HG03520 (cell line): ENCODE data around the gene MARS1.
"Not testable (repeated sequence)": the region's sequence is repeated elsewhere in the genome, so short reads cannot be mapped to it uniquely, and the experiment has no call there.

Experiments used
- ATAC-seq: cut with Tn5 transposase; IDR thresholded peaks from one replicate; pipeline ENCODE4 v1.9.1; 2021; ENCODE audit warnings: mild to moderate bottlenecking, moderate library complexity; ENCODE audit not compliant: unreplicated experiment

Gene MARS1

DNA sequence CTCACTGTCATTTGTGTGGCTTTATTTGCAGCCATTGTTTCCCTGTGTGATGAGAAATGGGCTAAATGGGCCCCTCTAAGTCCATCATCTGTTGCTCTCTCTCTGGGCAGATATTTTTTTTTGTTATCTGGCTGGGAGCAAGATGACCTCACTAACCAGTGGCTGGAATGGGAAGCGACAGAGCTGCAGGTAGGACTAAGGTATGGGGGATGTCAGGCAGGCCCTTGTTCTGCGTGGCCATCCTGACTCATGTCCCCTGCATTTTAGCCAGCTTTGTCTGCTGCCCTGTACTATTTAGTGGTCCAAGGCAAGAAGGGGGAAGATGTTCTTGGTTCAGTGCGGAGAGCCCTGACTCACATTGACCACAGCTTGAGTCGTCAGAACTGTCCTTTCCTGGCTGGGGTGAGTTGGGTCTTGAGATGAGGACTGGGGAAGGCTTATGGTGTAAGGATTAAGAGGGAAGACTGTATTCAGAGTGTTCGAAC lies 1.3 kb downstream of the MARS1 start:
- no peak for ATAC-seq

DNA sequence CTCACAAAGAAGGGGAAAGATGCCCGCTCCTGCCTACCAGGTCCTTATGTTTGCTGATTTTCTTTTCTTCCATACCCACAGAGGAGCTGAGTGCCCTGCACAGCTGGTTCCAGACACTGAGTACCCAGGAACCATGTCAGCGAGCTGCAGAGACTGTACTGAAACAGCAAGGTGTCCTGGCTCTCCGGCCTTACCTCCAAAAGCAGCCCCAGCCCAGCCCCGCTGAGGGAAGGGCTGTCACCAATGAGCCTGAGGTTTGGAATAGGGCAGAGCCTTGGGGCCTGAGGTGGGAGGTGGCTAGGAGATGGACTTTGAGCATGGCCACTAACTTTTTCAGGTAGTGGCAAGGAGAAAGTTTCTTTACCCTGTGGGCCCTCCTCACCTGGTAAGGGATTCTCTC lies 2.3 kb downstream of the MARS1 start:
- no peak for ATAC-seq

DNA sequence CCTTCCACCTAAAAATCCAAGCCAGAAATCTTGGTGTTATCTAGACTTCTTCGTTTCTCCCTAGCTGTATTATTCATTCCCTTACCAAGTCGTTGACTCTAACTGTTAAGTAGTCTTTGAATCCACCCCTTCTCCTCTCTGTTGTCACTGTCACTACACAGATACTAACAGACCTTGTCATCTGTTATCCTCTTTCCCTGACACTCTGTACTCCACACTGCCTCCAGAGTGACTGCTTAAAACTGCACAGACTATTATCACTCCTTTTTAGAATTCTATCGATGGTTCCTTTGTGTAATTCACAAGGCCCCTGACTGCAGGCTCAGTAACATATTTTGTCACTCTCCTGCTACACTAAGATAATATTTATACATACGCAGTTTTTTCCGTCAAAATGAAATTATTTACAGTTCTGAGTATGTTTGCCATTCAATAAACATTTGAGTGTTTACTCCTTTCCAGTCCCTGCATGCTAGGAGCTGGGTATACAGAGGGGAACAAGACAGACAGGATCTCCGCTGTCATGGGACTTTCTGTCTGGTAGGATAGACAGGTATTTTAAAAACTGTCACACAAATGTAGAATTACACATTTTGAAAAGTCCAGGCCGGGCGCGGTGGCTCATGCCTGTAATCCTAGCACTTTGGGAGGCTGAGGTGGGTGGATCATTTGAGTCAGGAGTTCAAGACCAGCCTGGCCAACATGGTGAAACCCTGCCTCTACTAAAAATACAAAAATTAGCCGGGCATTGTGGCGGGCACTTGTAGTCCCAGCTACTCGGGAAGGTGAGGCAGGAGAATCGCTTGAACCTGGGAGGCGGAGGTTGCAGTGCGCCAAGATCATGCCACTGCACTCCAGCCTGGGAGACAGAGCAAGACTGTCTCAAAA lies 3.8 kb downstream of the MARS1 start:
- no peak for ATAC-seq

DNA sequence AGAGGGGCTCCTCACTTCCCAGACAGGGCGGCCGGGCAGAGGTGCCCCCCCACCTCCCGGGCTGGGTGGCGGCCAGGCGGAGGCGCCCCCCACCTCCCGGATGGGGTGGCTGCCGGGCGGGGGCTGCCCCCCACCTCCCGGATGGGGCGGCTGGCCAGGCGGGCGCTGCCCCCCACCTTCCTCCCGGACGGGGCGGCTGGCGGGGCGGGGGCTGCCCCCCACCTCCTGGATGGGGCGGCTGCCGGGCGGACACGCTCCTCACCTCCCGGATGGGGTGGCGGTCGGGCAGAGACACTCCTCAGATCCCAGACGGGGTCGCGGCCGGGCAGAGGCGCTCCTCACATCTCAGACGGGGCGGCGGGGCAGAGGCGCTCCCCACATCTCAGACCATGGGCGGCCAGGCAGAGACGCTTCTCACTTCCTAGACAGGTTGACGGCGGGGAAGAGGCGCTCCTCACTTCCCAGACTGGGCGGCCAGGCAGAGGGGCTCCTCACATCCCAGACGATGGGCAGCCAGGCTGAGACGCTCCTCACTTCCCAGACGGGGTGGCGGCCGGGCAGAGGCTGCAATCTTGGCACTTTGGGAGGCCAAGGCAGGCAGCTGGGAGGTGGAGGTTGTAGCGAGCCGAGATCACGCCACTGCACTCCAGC lies 7.3 kb downstream of the MARS1 start:
- not testable (repeated sequence) for ATAC-seq

DNA sequence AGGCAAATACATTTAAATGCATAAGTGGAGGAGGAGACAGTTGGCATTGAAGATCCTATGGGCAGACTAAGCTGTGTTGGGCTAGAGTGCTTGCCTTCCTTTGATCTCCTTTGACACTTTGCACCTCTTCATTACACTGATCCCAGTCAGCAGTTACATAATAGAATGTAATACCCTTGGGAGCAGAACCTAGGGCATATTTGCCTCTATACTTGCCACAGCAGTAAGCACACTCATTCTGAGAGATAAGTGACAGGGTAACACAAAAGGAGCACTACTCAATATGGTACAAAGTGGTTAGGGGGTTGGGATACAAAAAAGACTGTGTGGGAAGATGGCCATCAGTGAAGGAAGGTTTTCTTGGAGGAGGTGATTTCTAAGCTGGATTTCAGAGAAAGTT lies 9.0 kb downstream of the MARS1 start:
- no peak for ATAC-seq

DNA sequence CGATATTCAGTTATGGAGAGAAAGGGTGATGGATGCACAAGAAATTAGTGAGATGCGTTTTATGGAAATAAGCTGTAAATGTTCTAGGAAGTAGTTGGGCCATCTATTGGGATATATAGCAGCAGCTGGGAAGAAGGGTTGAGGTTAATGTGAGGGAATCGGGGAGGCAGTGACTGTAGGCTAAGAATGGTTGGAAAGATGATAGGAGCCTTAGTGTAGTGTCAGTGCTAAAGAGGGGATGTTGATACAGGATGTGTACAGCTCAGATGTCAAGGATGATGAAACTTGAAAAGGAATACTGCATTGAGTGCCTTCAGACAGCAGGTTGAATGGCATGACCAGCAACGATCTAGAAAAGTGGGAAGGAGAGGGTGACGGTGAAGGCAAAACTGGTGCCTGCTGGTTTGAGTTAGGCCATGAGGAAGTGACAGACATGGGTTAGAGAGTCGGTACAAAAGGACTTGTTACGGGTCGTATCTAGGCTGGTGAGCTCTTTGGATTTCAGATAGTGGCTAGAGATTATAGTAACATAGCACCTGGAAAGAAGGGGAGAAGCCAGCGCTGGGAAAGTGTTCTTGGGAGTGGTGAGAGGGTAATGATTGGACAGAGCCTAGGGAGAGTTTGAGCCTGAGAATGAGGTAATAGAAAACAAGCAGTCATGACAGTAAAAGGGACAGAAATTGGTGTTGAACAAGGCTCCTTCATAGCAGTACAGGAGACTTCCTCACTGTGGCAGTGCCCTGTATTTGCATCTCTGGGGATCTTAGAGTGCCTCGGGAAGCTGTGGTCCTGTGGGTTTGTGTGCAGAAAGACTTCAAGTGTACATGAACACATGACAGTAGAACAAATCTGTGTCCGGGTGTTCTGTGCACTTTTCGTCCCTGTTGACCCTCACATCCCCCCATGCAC lies 9.6 kb downstream of the MARS1 start:
- no peak for ATAC-seq

DNA sequence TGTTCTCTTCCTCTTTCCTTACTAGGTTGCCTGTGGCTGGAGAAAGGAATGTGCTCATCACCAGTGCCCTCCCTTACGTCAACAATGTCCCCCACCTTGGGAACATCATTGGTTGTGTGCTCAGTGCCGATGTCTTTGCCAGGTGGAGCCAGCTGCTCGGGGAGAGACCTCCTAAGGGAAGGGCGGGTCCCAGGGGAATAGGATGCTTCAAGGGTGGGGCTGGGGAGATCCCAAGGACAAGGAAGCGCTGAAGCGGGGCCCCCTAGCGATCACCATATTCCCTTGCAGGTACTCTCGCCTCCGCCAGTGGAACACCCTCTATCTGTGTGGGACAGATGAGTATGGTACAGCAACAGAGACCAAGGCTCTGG lies 10.2 kb downstream of the MARS1 start:
- no peak for ATAC-seq

DNA sequence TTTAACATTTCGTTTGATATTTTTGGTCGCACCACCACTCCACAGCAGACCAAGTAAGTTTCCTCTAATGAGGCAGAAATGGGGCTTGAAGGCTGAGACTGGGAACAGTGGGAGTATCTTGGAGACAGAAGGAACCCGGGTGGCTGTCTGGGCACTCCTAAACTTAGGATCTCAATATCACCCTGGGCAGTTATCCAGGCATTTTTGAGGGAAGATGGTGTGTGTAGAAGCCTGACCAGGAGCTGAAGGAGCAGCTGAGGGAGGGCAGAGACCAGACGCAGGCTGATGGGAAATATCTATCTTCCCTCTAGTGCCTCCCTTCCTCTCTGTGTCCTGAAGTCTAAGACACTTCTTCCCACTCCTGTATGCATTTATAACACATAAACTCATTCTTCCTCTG lies 10.7 kb downstream of the MARS1 start:
- no peak for ATAC-seq

DNA sequence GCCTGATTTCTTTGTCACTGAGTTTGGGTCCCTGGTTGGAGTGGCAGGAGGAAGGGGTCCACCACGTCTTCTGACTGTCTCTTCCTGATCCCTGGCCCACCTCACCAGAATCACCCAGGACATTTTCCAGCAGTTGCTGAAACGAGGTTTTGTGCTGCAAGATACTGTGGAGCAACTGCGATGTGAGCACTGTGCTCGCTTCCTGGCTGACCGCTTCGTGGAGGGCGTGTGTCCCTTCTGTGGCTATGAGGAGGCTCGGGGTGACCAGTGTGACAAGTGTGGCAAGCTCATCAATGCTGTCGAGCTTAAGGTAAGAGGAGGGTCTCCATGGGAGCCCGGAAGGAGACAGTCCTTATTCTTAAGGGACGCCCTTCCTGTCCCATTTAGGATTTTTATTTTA lies 12.3 kb downstream of the MARS1 start:
- no peak for ATAC-seq

DNA sequence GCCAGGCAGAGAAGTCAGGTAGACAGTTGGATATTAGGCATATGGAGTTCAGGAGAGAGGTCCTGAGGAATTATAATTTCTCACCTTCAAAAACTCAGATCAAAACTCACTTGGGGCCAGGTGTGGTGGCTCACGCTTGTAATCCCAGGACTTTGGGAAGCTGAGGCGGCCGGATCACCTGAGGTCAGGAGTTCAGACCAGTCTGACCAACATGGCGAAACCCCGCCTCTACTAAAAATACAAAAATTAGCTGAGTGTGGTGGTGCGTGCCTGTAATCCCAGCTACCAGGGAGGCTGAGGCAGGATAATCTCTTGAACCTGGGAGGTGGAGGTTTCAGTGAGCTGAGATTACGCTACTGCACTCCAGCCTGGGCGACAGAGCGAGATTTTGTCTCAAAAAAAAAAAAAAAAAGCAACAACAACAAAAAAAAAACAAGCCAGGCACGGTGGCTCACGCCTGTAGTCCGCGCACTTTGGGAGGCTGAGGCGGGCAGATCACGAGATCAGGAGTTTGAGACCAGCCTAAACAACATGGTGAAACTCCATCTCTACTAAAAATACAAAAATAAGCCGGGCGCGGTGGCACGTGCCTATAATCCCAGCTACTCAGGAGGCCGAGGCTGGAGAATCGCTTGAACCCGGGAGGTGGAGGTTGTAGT lies 14.6 kb downstream of the MARS1 start:
- ATAC-seq: not testable (repeated sequence)

DNA sequence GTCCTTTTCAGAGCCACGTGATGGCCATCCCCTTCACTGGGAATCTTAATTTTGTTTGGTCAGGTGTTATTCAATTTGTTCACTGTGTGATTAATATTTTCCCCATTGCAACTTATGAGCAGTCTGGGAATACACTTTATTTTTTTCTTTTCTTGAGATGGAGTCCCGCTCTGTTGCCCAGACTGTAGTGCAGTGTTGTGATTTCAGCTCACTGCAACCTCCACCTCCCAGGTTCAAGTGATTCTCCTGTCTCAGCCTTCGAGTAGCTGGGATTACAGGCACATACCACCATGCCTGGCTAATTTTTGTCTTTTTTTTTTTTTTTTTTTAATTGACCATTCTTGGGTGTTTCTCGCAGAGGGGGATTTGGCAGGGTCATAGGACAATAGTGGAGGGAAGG lies 18.7 kb downstream of the MARS1 start:
- ATAC-seq: not testable (repeated sequence)

DNA sequence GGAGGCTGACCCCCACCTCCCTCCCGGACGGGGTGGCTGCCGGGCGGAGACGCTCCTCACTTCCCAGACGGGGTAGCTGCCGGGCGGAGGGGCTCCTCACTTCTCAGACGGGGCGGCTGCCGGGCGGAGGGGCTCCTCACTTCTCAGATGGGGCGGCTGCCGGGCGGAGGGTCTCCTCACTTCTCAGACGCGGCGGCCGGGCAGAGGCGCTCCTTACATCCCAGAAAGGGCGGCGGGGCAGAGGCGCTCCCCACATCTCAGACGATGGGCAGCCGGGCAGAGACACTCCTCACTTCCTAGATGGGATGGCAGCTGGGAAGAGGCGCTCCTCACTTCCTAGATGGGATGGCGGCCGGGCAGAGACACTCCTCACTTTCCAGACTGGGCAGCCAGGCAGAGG lies 19.9 kb downstream of the MARS1 start:
- not testable (repeated sequence) for ATAC-seq

DNA sequence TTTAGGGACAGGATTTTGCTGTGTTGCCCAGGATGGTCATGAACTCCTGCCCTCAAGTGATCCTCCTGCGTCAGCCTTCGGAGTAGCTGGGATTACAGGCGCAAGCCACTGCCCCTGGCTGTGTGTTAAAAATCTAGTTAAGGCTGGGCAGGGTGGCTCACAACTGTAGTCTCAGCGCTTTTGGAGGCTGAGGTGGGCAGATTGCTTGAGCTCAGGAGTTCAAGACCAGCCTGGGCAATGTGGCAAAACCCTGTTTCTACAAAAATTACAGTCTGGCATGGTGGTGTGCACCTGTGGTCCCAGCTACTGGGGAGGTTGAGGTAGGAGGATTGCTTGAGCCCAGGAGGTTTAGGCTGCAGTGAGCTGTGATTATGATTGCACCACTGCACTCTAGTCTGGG lies 23.3 kb downstream of the MARS1 start:
- no peak for ATAC-seq

DNA sequence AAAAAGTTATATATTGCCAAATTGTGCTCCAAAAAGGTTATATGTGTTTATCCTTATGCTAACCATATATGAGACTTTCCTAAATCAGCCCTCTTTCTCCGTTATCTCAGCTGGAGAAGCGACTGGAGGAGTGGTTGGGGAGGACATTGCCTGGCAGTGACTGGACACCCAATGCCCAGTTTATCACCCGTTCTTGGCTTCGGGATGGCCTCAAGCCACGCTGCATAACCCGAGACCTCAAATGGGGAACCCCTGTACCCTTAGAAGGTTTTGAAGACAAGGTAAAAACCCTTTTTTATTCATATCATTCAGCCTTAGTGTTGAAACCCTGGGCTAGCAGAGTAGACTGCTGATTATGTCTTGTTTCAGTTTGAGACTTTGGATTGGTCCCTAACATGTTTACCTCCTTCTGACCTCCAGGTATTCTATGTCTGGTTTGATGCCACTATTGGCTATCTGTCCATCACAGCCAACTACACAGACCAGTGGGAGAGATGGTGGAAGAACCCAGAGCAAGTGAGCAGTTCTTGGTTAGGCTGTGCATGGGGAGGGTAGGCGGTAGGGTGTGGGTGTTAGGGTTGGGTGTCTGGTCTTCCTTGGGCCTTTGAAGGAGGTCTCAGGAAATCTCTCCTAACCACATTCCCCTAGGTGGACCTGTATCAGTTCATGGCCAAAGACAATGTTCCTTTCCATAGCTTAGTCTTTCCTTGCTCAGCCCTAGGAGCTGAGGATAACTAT lies 23.9 kb downstream of the MARS1 start:
- no peak for ATAC-seq

DNA sequence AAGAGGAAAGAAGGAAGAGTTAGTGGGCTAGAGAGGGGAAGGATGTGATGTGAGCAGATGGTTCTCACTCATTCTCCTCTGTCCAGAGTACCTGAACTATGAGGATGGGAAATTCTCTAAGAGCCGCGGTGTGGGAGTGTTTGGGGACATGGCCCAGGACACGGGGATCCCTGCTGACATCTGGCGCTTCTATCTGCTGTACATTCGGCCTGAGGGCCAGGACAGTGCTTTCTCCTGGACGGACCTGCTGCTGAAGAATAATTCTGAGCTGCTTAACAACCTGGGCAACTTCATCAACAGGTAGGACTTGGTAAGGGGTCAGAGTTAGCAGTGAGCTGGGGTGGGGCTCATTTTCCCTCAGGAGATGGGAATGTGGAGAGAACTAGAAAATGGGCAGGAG lies 24.8 kb downstream of the MARS1 start:
- no peak for ATAC-seq

DNA sequence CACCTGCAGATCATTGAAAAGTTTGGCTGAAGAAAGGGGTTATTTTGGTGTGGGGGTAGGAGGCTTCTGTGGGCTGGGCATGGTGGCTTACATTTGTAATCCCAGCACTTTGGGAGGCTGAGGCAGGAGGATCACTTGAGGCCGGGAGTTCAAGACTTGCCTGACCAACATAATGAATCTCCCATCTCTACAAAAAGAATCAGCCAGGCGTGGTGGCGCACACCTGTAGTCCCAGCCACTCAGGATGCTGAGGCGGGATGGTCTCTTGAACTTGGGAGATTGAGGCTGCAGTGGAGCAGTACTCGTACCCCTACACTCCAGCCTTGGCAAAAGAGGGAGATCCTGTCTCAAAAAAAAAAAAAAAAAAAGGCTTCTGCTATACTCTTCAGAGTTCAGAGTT lies 25.4 kb downstream of the MARS1 start:
- ATAC-seq: no peak

DNA sequence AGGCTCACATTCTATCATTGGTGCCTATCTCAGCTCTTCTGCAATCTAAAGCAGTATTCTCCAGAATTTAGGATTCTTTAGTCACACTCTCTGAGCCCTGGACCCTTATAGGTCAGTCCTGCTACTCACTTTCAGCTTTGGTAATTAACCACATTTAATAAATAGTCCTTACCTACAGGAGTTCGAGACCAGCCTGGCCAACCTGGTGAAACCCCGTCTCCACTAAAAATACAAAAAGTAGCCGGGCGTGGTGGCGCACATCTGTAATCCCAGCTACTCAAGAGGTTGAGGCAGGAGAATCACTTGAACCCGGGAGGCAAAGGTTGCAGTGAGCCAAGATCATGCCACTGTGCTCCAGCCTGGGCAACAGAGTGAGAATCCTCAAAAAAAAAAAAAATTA lies 25.8 kb downstream of the MARS1 start:
- ATAC-seq: not testable (repeated sequence)

DNA sequence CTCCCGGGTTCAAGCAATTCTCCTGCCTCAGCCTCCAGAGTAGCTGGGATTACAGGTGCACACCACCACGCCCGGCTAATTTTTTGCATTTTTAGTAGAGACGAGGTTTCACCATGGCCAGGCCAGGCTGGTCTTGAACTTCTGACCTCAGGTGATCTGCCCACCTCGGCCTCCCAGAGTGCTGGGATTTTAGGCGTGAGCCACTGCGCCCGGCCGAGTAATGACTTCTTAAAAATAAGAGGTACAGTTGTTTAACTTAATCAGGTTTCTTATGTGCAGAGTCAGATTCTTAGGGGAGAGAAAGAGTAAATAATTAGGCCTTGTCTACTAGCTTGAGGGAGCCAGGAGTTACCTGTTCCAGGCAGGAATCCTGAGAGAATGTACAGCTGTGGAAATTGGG lies 26.4 kb downstream of the MARS1 start:
- ATAC-seq: not testable (repeated sequence)

DNA sequence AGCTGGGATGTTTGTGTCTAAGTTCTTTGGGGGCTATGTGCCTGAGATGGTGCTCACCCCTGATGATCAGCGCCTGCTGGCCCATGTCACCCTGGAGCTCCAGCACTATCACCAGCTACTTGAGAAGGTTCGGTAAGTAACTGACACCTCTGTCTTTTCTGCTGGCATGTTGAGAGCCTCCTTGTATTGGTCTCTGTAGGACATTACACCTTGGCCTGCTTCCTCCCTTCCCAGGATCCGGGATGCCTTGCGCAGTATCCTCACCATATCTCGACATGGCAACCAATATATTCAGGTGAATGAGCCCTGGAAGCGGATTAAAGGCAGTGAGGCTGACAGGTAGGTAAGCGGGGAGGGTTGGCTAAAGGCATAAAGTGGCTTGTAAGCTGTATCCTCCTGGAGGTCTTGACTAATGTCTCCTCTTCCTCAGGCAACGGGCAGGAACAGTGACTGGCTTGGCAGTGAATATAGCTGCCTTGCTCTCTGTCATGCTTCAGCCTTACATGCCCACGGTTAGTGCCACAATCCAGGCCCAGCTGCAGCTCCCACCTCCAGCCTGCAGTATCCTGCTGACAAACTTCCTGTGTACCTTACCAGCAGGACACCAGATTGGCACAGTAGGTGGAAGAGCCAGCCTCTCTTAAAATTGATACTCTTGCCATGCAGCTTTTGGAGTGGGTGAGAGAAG lies 27.0 kb downstream of the MARS1 start:
- no peak for ATAC-seq
